HG03097 (cell line): ENCODE measurements around the gene ZBTB7B.

Experiments
- ATAC-seq: cut with Tn5 transposase; IDR thresholded peaks from one replicate; pipeline ENCODE4 v1.9.1; 2021; ENCODE audit not compliant: unreplicated experiment, low FRiP score

Gene ZBTB7B

DNA sequence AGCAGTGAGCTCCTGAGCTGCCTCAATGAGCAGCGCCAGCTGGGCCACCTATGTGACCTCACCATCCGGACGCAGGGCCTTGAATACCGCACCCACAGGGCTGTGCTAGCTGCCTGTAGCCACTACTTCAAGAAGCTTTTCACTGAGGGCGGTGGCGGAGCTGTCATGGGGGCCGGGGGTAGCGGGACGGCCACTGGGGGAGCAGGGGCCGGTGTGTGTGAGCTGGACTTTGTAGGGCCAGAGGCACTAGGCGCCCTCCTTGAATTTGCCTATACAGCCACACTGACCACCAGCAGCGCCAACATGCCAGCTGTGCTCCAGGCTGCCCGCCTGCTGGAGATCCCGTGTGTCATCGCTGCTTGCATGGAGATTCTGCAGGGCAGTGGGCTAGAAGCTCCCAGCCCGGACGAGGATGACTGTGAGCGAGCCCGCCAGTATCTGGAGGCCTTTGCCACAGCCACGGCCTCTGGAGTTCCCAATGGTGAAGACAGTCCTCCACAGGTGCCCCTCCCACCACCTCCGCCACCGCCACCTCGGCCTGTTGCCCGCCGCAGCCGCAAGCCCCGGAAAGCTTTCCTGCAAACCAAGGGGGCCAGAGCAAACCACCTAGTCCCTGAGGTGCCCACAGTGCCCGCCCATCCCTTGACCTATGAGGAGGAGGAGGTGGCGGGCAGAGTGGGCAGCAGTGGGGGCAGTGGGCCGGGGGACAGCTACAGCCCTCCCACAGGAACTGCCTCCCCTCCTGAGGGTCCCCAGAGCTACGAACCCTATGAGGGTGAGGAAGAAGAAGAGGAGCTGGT is 12.3 kb downstream of the ZBTB7B start:
- no peak for ATAC-seq

DNA sequence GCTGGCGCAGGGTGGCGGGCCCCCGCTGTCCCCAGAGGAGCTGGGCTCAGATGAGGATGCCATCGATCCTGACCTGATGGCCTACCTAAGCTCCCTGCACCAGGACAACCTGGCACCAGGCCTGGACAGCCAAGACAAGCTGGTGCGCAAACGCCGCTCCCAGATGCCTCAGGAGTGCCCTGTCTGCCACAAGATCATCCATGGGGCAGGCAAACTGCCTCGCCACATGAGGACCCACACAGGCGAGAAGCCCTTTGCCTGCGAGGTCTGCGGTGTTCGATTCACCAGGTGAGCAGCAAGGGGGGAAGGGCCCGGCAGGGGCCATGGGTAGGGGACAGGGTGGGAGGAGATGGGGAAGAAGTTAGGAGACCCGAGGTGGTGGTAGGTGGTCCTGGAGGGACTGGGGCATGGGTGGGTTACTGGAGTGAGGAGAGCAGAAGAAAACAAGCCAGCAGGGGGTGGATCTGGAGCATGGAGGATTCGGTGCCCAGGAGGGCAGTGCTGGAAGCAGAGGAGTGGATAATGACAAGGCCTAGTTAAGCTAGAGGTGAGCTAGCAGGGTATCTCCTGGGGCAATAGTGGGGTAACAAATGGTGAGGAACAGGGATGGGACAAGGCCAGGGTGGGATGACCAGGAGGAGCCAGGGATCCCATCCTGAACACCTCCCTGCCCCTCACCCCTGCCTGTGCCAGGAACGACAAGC is 13.1 kb downstream of the ZBTB7B start:
- ATAC-seq, result no peak

DNA sequence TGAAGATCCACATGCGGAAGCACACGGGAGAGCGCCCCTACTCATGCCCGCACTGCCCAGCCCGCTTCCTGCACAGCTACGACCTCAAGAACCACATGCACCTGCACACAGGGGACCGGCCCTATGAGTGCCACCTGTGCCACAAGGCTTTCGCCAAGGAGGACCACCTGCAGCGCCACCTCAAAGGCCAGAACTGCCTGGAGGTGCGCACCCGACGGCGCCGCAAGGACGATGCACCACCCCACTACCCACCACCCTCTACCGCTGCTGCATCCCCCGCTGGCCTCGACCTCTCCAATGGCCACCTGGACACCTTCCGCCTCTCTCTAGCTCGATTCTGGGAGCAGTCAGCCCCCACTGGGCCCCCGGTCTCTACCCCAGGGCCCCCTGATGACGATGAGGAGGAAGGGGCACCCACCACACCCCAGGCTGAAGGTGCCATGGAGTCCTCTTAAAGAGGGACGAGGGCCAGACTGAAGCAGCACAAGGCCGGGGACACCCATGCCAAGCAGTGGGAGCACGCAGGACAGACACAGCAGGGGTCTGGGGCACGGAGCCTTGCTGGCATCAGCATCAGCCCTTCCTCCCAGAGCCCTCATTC is 13.7 kb downstream of the ZBTB7B start:
- ATAC-seq, result no peak

DNA sequence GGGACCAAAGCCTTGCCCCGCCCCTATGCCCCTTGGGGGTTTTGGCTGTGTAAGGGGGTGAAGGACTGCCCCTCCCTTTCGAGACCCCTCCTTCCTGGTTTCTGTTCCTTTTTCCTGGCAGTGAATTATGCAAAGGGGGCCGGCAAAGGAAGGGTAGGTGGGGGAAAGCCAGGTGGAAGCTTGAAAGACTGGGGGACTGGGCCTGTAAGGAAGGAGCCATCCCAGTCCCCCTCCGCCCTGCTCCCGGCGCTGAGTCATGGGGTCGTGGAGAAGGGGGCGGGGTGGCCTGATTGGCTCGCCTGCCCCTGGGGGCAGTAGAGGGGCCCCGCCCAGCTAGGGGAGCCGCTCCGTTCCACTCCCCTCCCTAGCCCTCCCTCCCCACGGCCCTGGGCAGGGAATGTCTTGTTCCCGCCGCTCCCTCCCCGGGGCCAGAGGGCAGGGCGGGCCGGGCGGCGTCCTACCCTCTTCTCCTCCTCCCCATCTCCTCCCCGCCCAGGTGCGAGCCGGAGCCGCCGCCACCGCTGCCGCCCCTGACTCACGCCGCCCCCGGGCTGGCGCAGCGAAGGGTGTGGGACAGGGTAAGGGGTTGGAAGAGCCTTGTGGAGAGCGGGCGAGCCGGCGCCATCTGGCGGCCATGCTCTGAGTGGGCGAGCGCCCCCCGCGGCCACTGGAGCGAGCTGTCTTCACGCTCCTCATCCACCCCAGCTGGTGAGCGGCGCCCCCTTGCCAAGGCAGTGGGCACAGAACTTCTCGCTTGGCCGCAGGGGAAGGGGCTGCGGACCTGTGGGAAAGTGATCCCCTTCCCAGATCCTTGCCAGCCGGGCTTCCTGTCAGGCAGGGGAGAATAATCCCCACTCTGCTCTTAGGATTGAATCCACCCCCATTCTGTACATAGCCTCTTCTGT is 14.7 kb downstream of the ZBTB7B start:
- no peak for ATAC-seq

DNA sequence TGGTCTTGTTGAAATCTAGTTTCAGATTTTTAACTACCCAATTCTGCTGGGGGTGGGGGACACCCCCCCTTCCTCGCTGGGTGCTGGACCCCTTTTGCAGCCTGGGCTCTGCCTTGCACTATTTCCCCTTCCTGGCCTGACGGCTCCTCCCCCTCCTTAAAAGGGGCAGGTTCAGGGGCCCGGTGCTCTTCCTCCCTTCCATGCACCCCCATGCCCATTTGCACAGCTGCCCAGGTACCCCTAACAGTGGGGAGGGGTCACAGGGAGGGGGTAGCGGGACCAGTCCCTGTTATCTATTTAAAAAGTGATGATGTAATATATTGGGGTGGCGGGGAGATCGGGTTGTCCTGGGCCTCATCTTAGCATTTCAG is 15.3 kb downstream of the ZBTB7B start:
- ATAC-seq, result no peak

DNA sequence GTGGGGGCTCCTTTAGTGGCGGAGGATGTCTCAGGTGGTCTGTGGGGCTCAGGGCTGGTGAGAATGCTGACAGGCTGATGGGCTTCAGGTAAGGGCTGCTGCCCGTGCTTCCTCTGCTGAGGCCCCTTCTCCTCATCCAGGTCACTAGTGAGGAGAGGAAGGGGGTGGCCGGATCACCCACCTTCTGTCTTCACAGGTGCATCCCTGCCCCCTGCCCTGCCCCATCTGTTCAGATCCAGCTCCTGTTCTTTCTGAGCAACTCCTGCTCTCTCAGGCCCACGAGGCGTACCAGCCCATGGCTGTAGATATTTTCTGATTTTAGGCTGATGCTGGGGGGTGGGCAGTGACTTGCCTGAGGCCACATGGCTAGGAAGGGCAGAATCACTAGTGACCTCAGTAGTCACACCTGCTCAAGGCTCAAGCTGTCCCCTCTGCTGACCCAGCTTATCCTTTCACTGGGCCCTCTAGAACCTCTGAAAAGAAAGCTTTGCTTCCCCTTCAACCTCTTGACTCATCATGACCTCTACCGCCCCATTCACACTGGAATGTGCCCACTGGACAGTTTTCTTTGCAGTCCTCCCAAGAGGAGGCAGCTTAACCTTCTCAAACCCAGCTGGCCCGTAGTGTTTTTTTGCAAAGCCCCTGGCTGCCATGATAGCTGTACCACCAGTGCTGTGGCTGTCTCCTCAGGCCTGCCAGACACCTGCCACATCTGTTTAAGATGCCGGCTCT is 16.2 kb downstream of the ZBTB7B start:
- no peak for ATAC-seq

DNA sequence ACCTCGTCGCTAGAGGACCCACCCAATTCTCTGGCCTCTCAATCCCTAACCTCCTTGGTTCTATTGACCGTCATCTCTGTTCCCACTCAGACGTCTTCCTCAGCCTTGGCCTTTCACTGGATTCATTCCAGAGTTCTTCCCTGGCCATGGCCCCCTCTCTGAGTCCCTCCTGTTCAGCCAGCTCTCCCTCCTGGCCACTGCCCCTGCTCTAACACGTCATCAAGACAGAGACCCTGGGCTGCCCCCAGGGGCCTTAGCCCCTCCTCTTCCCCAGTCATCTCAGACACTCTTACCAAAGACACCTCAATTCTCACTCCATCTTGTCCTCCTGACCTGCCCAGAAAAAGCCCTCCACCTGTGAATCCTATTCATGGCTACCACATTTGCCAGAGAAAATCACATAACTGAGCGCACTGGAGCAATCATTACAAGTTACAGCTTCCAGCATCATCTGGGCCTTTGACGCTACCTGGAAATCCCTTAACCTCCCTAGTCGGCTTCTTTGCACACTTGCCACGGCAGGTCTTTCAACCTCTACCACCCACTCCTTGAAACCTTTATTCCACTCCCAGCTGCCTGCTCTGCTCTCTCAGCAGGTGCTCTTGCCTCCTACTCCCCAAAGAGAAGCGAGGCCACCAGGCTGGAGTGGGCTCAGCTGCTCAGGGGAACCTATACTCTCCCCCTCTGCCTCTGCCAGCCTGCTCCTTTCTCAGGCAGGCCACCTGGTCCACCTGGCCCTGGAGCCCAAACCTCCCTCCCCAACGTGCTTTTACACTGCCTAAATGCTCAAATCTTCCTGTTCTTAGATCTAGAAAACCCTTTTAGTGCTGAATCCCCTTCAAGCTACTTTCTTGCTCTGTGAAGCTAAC is 17.0 kb downstream of the ZBTB7B start:
- ATAC-seq, result no peak

DNA sequence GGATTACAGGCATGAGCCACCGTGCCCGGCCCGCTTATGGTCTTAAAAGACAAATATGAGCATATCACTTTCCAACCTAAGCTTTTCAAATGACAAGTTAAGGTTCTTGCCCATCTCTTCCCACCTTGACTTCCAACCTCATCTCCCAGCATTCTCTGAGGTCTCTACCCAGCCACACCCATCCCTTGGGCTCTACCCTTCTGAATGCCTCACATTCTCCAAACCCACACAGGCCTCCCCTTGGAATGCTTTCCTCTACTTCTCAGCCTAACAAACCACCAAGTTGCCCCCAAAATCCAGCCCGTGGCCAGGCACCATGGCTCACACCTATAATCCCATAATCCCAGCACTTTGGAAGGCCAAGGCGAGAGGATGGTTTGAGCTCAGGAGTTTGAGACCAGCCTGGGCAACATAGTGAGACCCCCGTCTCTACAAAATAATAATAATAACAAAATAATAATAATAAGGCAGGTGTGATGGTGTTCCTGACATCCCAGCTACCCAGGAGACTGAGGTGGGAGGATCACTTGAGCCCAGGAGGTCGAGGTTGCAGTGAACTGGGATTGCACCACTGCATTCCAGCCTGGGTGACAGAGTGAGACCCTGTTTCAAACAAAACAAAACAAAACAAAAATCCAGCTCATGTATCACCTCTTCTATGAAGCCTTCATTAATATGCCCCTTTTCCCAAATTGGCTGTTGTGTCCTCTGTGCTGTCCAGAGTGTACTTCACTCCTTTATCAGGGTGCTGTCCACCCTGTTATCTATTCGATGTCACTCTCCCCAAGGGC is 19.7 kb downstream of the ZBTB7B start:
- ATAC-seq, result no peak

DNA sequence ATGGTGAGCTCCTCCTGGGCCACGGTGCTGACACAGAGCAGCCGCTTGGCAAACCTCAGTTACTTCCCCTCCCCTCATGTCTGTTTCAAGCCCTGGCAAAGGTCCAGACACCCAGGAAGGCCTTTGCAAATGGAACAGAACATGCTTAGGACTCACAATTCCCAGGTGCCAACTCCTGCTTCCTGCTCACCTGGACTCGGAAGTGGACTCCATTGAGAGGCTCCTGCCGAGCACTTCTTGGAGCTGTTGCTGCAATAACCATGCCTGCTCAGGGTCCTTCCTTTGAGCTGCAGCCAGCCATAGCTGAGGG is 20.3 kb downstream of the ZBTB7B start:
- no peak for ATAC-seq

DNA sequence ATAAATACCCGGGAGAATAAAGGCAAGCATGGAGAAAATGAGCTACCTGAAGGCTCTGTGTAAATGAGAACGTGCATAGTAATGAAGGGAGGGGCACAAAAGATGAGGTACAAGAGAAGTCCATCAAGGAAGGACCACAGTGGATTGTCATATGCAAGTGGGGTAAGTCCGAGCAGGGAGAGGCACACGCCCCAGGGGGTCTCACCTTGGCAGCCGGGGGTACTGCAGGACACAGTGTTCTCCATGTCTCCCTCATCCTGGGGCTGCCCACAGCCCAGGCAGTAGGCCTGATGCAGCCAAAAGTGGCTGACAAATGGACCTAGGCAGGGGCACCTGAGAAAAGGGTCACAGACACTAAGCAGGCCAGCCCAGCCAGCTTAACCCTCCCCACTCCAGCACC is 21.0 kb downstream of the ZBTB7B start:
- ATAC-seq, result no peak

DNA sequence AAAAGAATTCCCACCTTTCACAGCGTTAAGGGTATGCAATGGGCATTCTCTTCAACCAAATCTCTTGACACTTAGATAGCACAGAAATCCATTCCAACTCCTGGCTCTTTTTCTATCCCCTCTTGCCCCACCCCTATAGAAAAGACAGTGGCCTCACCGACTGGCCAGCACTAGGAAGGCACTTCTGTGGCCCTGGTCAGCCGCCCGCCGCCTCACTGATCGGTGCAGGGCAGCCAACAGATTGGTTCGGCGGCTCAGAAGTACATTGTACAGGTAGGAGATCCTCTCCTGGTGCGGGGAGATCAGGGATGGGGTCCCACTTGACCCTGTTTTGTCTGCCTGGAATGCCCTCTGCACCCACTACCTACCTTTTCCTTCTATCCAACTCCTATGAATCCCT is 21.7 kb downstream of the ZBTB7B start:
- no peak for ATAC-seq

DNA sequence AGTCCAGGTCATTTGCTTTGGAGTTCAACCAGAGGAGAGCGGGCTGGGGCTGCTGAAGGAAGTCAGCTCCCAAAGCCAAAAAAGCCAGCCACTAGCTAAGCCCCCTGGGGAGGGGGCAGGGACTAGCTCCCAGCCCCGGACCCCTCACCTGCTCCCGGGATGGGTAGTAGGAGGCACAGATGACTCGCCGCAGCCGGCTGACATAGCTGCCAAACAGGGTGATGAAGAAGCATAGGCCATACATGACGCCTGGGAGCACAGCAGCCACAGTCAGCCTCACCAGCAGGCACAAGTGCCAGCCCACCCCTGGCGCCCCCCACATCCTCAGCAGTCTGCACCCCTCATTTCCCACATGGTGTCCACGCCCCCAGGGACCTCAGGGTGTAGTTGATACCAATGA is 23.6 kb downstream of the ZBTB7B start:
- no peak for ATAC-seq

DNA sequence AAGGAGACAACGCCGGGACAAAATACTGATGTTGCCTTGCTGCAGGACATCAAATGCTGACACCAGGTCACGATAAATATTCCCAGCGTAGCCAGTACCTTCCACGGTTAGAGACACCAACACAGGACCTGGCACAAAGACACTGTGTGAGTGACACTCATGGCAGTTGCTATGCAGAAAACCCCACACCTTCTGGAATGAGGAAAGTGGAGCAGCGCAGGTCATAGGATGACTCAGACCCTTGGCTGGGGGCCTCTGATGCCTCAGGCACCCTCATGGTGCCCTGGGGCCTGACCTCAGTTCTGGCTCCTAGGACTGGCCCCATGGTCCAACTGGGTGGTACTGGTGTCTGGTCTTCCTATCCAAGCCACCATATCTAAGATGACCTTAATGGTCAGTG is 24.0 kb downstream of the ZBTB7B start:
- ATAC-seq, result no peak

DNA sequence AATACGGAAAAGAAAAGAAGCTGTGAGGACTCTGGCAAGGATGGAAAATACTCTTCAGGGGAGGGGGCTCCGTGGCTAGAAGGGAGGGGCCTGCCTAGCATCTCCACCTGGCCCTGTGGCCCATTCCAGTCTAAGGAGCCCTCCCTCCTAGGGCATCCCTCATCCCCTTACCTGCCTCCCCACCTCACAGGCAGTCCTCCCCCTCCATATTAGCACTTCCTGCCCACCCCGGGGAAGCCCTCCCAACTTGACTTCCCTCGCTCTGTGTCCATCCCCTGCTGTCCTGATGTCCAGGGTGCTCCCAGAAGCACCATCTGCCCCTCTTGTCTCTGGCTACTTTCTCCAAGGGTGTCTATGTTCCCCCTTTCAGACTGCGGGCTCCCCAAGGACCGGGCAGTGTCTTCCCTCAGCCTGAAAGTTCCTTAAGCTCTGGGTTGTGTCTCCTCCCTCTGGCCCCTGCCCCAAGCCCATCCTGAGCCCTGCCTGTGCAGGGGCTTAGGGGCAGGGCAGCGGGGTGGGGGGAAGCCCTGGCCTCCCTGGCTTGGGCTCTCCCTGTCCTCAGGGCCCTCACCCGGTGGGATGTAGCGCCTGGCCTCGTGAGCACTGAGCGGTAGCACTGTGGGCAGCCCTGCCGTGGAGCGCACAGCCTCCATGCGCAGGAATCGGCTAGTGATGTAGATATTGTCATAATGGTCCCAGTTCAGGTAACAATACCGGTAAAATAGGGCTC is 27.1 kb downstream of the ZBTB7B start:
- ATAC-seq, result no peak

DNA sequence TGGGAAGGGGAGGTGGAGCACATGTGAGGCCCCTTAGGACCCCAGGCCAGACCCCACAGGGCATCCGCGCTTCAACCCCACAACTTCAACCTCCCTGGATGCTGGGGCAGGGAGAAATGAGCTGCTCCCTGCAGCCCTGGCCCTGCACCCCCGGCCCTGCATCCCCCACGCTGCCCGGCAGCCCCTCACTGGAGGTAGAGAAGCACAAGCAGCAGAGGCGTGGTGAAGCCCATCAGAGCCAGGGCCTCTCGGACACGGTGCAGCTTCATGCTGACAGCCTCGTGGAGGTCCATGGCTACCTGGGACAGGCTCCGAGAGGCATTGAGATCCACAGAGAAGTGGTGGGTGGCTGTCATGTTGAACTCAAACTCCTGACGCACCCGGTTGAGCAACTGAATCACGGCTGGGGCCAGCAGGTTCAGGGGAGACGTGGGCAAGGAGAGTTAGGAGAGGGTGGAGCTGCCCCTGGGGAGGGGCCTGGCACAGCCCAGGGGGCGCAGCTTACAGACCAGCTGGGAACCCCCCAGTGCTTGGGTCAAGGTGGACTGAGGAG is 27.7 kb downstream of the ZBTB7B start:
- ATAC-seq, result no peak

DNA sequence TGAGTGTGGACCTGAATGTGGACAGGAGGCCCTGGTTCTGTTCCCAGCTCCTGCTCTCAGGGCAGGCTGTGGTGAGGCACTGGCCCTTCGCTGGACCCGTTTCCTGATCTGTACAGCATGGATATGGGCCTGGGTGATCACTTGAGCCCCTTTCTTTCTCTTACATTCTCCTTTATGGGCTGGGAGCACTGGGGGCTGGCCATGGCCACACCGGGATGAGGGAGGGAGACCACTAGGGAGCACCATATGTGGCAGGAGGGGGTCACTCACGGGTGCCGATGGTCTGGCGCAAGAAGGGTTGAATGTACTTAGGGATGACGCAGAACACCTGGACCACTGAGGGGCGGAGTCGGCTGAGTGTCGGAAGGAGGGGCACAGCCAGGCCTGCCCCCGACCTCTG is 28.3 kb downstream of the ZBTB7B start:
- ATAC-seq, result no peak

DNA sequence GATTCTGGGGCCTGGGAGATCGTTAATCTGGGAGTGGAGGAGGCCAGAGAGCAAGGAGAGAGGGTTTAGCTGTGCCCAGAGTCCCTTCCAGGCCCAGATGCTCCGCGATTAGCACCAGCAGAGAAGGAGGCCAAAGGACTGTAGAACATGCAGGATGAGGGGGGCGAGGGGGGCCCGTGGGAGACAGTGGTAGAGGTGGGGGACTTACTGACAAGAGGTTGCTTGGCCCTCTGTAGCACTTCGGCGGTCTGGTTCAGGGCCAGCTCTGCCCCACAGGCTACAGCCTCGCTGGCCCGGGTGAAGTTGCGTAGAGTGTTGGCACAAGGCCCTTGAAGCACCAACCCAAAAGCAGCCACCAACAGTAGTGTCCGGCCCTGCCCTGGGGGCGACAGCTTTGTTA is 30.3 kb downstream of the ZBTB7B start:
- ATAC-seq, result no peak

DNA sequence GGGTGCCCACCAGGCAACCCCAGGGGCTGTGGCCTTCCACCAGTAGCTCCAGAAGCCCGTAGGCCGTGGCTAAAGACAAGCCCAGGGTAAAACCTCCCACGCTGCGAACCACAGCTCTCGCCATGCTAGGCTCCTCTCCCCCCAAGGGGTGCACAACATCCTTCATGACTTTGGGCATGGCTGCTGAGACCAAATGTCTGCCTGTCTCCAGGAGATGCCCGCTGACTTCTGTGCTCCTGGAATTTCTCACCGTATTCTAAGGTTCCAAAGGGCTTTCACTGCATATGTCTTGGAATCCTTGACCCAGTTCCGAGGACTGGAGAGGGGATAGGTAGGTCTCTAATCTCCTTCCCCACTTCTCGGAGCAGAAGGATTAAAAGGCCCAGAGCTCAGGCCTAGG is 30.9 kb downstream of the ZBTB7B start, which contains the start of the genes DCST1 and DCST2:
DCST1 (plus strand) TSS at position 301 of the 400 bp plus-strand sequence. CDS start 213 bp downstream, outside the sequence.
DCST2 (minus strand) TSS at position 258 of the 400 bp plus-strand sequence; CDS start at position 178, 80 bp downstream.
- no peak for ATAC-seq
